ENCODE measurements around the gene DHRSX.

DNA sequence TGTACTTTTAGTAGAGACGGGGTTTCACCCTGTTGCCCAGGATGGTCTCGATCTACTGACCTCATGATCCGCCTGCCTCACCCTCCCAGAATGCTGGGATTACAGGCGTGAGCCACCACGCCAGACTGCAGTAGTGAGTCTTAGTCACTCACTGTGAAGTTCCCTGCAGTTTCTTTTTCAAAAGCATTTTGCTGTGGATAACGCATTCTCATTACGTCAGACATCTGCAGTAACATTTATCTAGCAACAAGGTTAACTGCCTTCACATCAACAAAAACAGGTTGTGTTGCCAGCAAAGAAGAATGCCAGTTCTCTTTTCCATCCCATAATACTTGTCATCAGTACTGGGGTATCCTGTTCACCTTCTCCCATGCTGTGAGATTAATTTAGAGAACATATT is 164.6 kb downstream of the DHRSX start:
- TF ChIP-seq, protein P1, sequence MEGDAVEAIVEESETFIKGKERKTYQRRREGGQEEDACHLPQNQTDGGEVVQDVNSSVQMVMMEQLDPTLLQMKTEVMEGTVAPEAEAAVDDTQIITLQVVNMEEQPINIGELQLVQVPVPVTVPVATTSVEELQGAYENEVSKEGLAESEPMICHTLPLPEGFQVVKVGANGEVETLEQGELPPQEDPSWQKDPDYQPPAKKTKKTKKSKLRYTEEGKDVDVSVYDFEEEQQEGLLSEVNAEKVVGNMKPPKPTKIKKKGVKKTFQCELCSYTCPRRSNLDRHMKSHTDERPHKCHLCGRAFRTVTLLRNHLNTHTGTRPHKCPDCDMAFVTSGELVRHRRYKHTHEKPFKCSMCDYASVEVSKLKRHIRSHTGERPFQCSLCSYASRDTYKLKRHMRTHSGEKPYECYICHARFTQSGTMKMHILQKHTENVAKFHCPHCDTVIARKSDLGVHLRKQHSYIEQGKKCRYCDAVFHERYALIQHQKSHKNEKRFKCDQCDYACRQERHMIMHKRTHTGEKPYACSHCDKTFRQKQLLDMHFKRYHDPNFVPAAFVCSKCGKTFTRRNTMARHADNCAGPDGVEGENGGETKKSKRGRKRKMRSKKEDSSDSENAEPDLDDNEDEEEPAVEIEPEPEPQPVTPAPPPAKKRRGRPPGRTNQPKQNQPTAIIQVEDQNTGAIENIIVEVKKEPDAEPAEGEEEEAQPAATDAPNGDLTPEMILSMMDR (IDR thresholded peaks at IDR 0.05): no peak
- no peak for TF ChIP-seq POLR2A (IDR thresholded peaks at IDR 0.05)

Measured in heart left ventricle (tissue), 13 donors.